ENCODE results near the gene IGF1R. TPM values are rescaled to one million over a fixed set of nuclear protein-coding genes. Genes with fewer than 3 reads are reported as not detected.

IGF1R gene
- total and polyA plus RNA-seq, 4 experiments from 2014 or later = 0.45 to 49.2 (median 25.1) TPM

DNA sequence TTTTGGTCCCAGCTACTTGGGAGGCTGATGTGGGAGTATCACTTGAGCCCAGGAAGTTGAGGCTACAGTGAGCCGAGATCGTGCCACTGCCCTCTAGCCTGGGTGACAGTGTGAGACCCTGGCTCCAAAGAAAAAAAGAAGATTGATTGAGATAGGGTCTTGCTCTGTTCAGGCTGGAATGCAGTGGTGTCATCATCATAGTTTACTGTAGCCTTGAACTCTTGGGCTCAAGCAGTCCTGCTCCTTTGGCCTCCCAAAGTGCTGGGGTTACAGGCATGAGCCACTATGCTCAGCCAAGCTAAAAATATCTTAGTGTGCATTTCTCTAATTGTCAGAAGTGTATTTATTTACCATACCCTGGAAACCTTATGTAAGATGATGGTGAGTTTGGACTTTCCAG, 43.9 kb downstream of the IGF1R start:
- Mint-ChIP-seq H3K4me3 (no peak overlapping the region), H3K9me3 (no peaks in the 10 kb centered on the region), H3K27me3 (peaks cover 6% of the 10 kb centered on the region in 2 donors), H3K4me1 (peaks cover 3 to 23% (median 18%) of the 10 kb centered on the region in 4 donors), H3K36me3 (no peaks in the 10 kb centered on the region), H3K27ac (peak overlapping the region in 2 of 7 donors; percentile 1 to 9)
- Histone ChIP-seq H3K9me3 (ENCODE audit: control insufficient read depth in 1 of 2, low read length in 2 of 2) (no peaks in the 10 kb centered on the region), H3K36me3 (ENCODE audit: insufficient read depth, low read length) (no peaks in the 10 kb centered on the region), H3K4me1 (ENCODE audit: insufficient read depth, low read length) (no peaks in the 10 kb centered on the region), H3K27me3 (ENCODE audit: insufficient read depth, low read length) (no peaks in the 10 kb centered on the region), H3K27ac (ENCODE audit: low read depth, low read length) (no peak overlapping the region), H3K4me3 (ENCODE audit: low read length in 2 of 2) (no peak overlapping the region)
- no peak for DNase-seq
- intact Hi-C loops (cut with micrococcal nuclease) = no loop called here
- ChIA-PET CTCF (ENCODE audit: partially characterized antibody) (no interaction called here), POLR2A (ENCODE audit: partially characterized antibody) (no interaction called here)

DNA sequence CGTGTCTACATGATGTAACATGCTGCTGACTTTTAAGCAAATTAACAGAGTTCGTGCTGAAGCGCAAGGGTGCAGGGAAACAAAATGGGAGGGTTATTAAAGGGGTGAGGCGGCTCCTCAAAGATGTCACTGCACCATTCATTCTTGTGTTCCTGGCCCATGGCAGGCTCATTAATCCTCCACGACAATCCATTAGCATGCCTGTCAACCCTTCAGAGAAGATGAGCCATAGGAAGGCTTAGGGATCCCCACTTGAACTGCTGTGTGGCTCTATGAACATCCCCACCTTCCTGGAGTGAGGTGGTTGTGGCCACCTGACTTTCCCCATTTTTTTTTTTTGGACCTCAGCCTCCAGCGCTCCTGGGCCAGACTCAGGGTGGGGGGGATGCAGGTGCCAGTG, 45.8 kb downstream of the IGF1R start:
- peaks cover 4% of the 10 kb centered on the region for H3K4me1 ChIP-seq (ENCODE audit: insufficient read depth, low read length)
- no peak overlapping the region for H3K27ac ChIP-seq (ENCODE audit: low read depth, low read length)
- no peaks in the 10 kb centered on the region for H3K27me3 ChIP-seq (ENCODE audit: insufficient read depth, low read length)
- Mint-ChIP-seq H3K27me3 (peaks cover 4 to 6% of the 10 kb centered on the region in 2 donors), H3K4me1 (peaks cover 6 to 37% (median 23%) of the 10 kb centered on the region in 4 donors), H3K27ac (no peak overlapping the region), H3K4me3 (no peak overlapping the region), H3K9me3 (no peaks in the 10 kb centered on the region), H3K36me3 (no peaks in the 10 kb centered on the region)
- DNase-seq = no peak
- H3K36me3 ChIP-seq (ENCODE audit: insufficient read depth, low read length) = no peaks in the 10 kb centered on the region
- ChIA-PET CTCF (ENCODE audit: partially characterized antibody) (no interaction called here), POLR2A (ENCODE audit: partially characterized antibody) (no interaction called here)
- intact Hi-C loops (cut with micrococcal nuclease) = no loop called here
- no peak overlapping the region for H3K4me3 ChIP-seq (ENCODE audit: low read length in 2 of 2)
- no peaks in the 10 kb centered on the region for H3K9me3 ChIP-seq (ENCODE audit: control insufficient read depth in 1 of 2, low read length in 2 of 2)

DNA sequence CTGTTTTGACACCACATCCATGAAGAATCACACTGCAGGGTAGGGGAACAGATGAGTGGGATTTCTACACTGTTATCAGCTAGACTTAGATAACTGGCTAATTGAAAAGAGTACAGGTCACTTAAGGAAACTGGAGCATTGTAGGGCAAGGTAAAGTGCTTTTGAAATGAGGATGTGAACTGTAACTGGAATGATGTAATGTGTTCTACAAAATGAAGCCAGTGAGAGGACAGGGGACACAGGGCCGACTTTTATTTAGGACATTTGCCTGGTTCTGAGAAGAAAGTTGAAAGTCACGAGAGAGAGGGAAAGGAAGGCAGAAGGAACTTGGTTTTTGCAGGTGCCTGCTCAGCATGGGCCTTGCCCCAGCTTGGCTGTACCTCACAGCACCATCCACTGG, 50.5 kb downstream of the IGF1R start:
- Histone ChIP-seq H3K36me3 (ENCODE audit: insufficient read depth, low read length) (no peaks in the 10 kb centered on the region), H3K27ac (ENCODE audit: low read depth, low read length) (no peak overlapping the region), H3K27me3 (ENCODE audit: insufficient read depth, low read length) (no peaks in the 10 kb centered on the region), H3K9me3 (ENCODE audit: control insufficient read depth in 1 of 2, low read length in 2 of 2) (no peaks in the 10 kb centered on the region), H3K4me1 (ENCODE audit: insufficient read depth, low read length) (peaks cover 4% of the 10 kb centered on the region), H3K4me3 (ENCODE audit: low read length in 2 of 2) (no peak overlapping the region)
- Mint-ChIP-seq H3K9me3 (no peaks in the 10 kb centered on the region), H3K27me3 (peaks cover 4 to 6% of the 10 kb centered on the region in 2 donors), H3K36me3 (no peaks in the 10 kb centered on the region), H3K4me3 (peak overlapping the region in 1 of 8 donors; percentile 21), H3K27ac (peak overlapping the region in 1 of 7 donors; percentile 4), H3K4me1 (peaks cover 14 to 56% (median 41%) of the 10 kb centered on the region in 4 donors)
- DNase-seq = no peak
- ChIA-PET POLR2A (ENCODE audit: partially characterized antibody) (no interaction called here), CTCF (ENCODE audit: partially characterized antibody) (no interaction called here)
- intact Hi-C loops (cut with micrococcal nuclease) = no loop called here

DNA sequence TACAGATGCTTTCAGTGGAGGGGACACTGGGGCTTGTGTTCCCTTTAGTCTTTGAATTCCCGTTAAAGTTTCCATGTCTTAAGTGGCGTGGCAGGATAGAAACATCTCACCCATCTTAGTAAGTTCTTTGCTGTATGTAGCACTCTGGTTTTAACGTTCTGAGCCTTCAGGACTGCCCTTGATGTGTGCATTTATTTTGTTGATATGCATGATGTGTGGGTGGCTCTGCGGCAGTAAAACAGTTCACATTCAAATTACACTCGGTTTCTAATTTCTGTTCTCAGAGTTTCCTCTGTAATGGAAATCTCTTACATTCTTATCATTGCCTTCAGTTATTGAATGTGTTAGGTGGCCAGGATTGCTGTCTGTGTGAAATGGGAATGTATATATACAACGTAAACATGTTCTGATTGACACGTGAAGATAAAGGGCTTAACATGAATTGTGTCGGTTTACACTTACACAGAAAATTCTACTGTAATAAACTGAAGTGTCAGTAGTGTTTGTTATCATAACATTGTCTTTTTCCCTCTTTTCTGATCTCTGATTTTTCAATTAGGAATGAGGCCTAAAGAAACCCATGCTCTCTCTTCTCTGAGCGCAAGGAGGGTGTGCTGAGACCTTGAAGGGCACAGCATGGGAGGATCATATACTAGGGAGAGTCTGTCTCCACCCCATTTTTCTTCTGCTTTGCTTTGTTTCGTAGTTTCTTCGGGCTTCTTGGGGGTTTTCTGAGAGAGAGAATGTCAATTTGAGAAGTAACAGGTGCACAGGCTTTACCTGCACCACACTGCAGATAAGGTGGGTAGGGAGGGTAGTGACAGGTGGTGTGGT, 51.5 kb downstream of the IGF1R start:
- Histone ChIP-seq H3K27ac (ENCODE audit: low read depth, low read length) (no peak overlapping the region), H3K27me3 (ENCODE audit: insufficient read depth, low read length) (no peaks in the 10 kb centered on the region), H3K9me3 (ENCODE audit: control insufficient read depth in 1 of 2, low read length in 2 of 2) (no peaks in the 10 kb centered on the region), H3K36me3 (ENCODE audit: insufficient read depth, low read length) (no peaks in the 10 kb centered on the region), H3K4me3 (ENCODE audit: low read length in 2 of 2) (no peak overlapping the region), H3K4me1 (ENCODE audit: insufficient read depth, low read length) (peaks cover 4% of the 10 kb centered on the region)
- Mint-ChIP-seq H3K4me1 (peaks cover 14 to 50% (median 39%) of the 10 kb centered on the region in 4 donors), H3K4me3 (peak overlapping the region in 1 of 8 donors; percentile 32), H3K9me3 (no peaks in the 10 kb centered on the region), H3K27ac (peak overlapping the region in 3 of 7 donors; percentile 12 to 48 (median 24)), H3K36me3 (no peaks in the 10 kb centered on the region), H3K27me3 (peaks cover 4 to 6% of the 10 kb centered on the region in 2 donors)
- intact Hi-C loops (cut with micrococcal nuclease) = no loop called here
- CTCF ChIA-PET (ENCODE audit: partially characterized antibody) = no interaction called here
- no peak for DNase-seq
- POLR2A ChIA-PET (ENCODE audit: partially characterized antibody) = no interaction called here

DNA sequence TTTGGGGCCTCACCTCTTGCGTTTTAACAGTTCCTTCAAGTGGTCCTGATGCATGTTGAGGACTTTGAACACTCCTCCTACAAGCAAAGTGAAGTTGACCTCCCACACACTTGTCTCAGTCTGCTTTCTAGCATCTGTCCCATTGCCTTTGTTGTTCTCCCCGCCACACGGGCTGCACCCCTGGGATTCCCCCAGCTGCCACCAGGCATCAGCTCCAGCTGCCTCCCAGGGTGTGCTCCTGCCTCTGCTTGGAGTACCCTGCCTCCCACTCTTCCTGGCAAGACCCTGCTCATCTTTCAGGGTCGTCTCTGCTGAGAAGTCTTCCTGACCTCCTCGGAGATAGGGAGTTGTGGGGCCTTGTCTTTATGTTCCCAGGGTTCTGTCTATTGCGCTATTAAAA, 52.2 kb downstream of the IGF1R start:
- Mint-ChIP-seq H3K27me3 (peaks cover 3 to 6% of the 10 kb centered on the region in 2 donors), H3K9me3 (no peaks in the 10 kb centered on the region), H3K4me1 (peaks cover 14 to 47% (median 35%) of the 10 kb centered on the region in 4 donors), H3K36me3 (no peaks in the 10 kb centered on the region), H3K4me3 (no peak overlapping the region), H3K27ac (peak overlapping the region in 4 of 7 donors; percentile 7 to 48 (median 33))
- peaks cover 4% of the 10 kb centered on the region for H3K4me1 ChIP-seq (ENCODE audit: insufficient read depth, low read length)
- H3K9me3 ChIP-seq (ENCODE audit: control insufficient read depth in 1 of 2, low read length in 2 of 2) = no peaks in the 10 kb centered on the region
- no peak overlapping the region for H3K4me3 ChIP-seq (ENCODE audit: low read length in 2 of 2)
- ChIA-PET CTCF (ENCODE audit: partially characterized antibody) (no interaction called here), POLR2A (ENCODE audit: partially characterized antibody) (no interaction called here)
- intact Hi-C loops (cut with micrococcal nuclease) = no loop called here
- H3K27ac ChIP-seq (ENCODE audit: low read depth, low read length) = no peak overlapping the region
- no peak for DNase-seq
- no peaks in the 10 kb centered on the region for H3K36me3 ChIP-seq (ENCODE audit: insufficient read depth, low read length)
- H3K27me3 ChIP-seq (ENCODE audit: insufficient read depth, low read length) = no peaks in the 10 kb centered on the region

DNA sequence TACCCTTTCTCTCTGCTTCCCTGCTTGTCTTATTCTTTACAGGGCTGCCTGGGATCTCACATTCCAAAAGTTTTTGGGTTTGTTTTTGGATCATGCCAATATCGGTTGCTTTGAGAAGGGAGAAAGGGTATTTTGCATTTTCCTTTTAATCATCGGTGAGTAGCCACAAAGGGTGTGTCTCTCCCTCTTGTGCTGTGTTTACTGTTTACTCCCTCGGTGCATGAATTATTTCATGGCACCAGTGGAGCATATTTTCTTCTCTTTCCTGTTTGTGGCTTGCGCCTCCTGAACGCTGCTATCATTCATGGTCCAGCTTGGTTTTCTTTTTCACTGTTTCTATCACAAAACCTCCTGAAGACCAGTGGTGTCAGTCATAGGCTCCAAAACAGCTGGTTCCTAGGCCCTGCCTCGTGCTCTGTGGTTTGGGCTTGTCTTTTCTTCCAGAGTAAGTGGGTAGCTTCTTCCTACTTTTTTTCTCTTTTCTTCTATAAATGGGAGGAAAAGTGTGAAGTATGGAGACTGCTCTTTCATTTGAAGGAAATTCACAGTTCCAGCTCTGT, 54.9 kb downstream of the IGF1R start:
- ChIA-PET CTCF (ENCODE audit: partially characterized antibody) (interaction anchor here (1.1 kb wide), 1 partner anchor 179 kb away, joined by 3 read pairs; no protein-coding TSS in a partner anchor), POLR2A (ENCODE audit: partially characterized antibody) (no interaction called here)
- Histone ChIP-seq H3K9me3 (ENCODE audit: control insufficient read depth in 1 of 2, low read length in 2 of 2) (no peaks in the 10 kb centered on the region), H3K36me3 (ENCODE audit: insufficient read depth, low read length) (no peaks in the 10 kb centered on the region), H3K4me1 (ENCODE audit: insufficient read depth, low read length) (peaks cover 4% of the 10 kb centered on the region), H3K27me3 (ENCODE audit: insufficient read depth, low read length) (no peaks in the 10 kb centered on the region), H3K4me3 (ENCODE audit: low read length in 2 of 2) (no peak overlapping the region), H3K27ac (ENCODE audit: low read depth, low read length) (no peak overlapping the region)
- no peaks in the 10 kb centered on the region for H3K9me3 Mint-ChIP-seq
- H3K4me3 Mint-ChIP-seq = peak overlapping the region in 1 of 8 donors; percentile 13
- H3K27me3 Mint-ChIP-seq = peaks cover 0 to 1% of the 10 kb centered on the region in 2 donors
- H3K4me1 Mint-ChIP-seq = peaks cover 14 to 29% (median 29%) of the 10 kb centered on the region in 4 donors
- DNase-seq = no peak
- H3K36me3 Mint-ChIP-seq = peaks cover 2 to 3% of the 10 kb centered on the region in 2 donors
- H3K27ac Mint-ChIP-seq = peak overlapping the region in 5 of 7 donors; percentile 7 to 42 (median 14)
- intact Hi-C loops (cut with micrococcal nuclease) = no loop called here

DNA sequence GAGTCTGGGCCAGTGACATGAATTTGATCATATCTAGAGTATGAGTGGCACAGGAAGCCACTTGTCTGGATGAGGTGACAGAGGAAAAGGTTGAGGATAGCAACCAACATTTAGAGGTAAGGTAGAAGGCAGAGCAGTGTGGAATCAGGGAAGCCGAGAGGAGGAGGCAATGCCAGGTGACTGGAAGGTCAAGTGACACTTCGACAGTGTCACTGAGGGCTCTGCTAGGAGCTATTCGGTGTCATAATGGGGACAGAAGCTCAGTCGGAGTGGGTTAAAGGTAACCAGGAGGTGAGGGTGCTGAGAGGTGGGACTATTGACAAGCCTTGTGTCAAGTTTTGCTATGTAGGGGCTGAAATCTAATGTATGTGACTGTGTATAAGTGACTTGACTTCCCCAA, 56.7 kb downstream of the IGF1R start:
- no peaks in the 10 kb centered on the region for H3K9me3 ChIP-seq (ENCODE audit: control insufficient read depth in 1 of 2, low read length in 2 of 2)
- H3K27me3 ChIP-seq (ENCODE audit: insufficient read depth, low read length) = no peaks in the 10 kb centered on the region
- ChIA-PET POLR2A (ENCODE audit: partially characterized antibody) (no interaction called here), CTCF (ENCODE audit: partially characterized antibody) (no interaction called here)
- Mint-ChIP-seq H3K4me3 (no peak overlapping the region), H3K9me3 (peaks cover 0 to 4% (median 0%) of the 10 kb centered on the region in 8 donors), H3K4me1 (peaks cover 6 to 18% (median 12%) of the 10 kb centered on the region in 4 donors), H3K36me3 (peaks cover 9 to 11% of the 10 kb centered on the region in 2 donors), H3K27me3 (no peaks in the 10 kb centered on the region), H3K27ac (no peak overlapping the region)
- no peaks in the 10 kb centered on the region for H3K4me1 ChIP-seq (ENCODE audit: insufficient read depth, low read length)
- intact Hi-C loops (cut with micrococcal nuclease) = no loop called here
- DNase-seq = no peak
- H3K27ac ChIP-seq (ENCODE audit: low read depth, low read length) = no peak overlapping the region
- H3K4me3 ChIP-seq (ENCODE audit: low read length in 2 of 2) = no peak overlapping the region
- no peaks in the 10 kb centered on the region for H3K36me3 ChIP-seq (ENCODE audit: insufficient read depth, low read length)
